Activated T-cell treated with anti-CD3 and anti-CD28 coated beads, Interleukin-2, amount 50 U/mL, for 72 hours (primary cell): ENCODE measurements around the gene CRACR2B. TPM values are rescaled to one million over a fixed set of nuclear protein-coding genes. Genes with fewer than 3 reads are reported as not detected.

Experiments
- ATAC-seq, 2 donors: fragments of 150-1000 bp; cut with Tn5 transposase; replicated peaks in 1 of 2; 2 replicates each; pipeline ENCODE4 v1.10.0; 2021; ENCODE audit warnings: moderate library complexity in 2 of 2, mild to moderate bottlenecking in 1 of 2
- DNase-seq, 2 donors: peaks; one replicate each; pipeline ENCODE4 v3.0.0; 2021 to 2022; ENCODE audit warnings: mixed read lengths in 1 of 2
- H3K27ac Mint-ChIP-seq: one replicate; pipeline ENCODE4 v1.8.0; 2022; ENCODE audit warnings: mild to moderate bottlenecking, moderate library complexity, mixed read lengths
- H3K27me3 Mint-ChIP-seq: one replicate; pipeline ENCODE4 v1.8.0; 2022; ENCODE audit warnings: low read depth, mixed read lengths
- H3K36me3 Mint-ChIP-seq, 2 donors: one replicate each; pipeline ENCODE4 v1.8.0; 2022; ENCODE audit warnings: mixed read lengths in 2 of 2, mild to moderate bottlenecking in 1 of 2; ENCODE audit not compliant: insufficient read depth in 2 of 2
- H3K4me1 Mint-ChIP-seq: one replicate; pipeline ENCODE4 v1.8.0; 2022; ENCODE audit warnings: low read depth, mixed read lengths
- H3K4me3 Mint-ChIP-seq, 2 donors: one replicate each; pipeline ENCODE4 v1.8.0; 2022; ENCODE audit warnings: mild to moderate bottlenecking in 2 of 2, mixed read lengths in 2 of 2, moderate library complexity in 2 of 2
- H3K9me3 Mint-ChIP-seq, 2 donors: one replicate each; pipeline ENCODE4 v1.8.0; 2022; ENCODE audit warnings: mixed read lengths in 2 of 2
- total RNA-seq, 2 donors: library from RNA; stranded (reverse); gene quantifications; one replicate each; pipeline ENCODE4 v1.2.3, GENCODE V29; 2022

CRACR2B gene
- total RNA-seq, 2 donors from 2014 or later: 5.5 to 13.3 TPM

DNA sequence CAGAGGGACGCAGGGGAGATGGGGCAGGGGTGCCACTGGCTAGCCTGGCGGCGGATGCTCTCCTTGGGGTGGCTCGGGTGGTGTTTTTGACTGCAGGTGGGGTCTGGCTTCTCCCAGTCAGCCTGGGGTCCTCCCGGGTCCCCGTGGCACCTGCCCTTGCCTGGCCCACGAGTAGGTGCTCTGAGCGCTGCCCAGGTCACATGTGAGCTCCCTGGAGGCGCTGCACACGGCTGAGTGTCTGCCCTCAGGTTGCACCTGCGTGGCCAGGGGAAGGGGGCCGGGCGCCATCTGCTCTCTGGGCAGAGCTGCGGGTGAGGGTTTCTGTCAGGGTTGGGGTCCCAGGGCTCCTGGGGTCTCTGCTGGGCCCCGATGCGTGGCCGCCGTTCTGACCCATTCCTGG is 20.2 kb downstream of the CRACR2B start:
- no peak overlapping the region for H3K27ac Mint-ChIP-seq
- H3K27me3 Mint-ChIP-seq: peaks cover 4% of the 10 kb centered on the region
- peaks cover 18% of the 10 kb centered on the region for H3K4me1 Mint-ChIP-seq
- H3K4me3 Mint-ChIP-seq: no peak overlapping the region
- ATAC-seq: no peak
- no peaks in the 10 kb centered on the region for H3K36me3 Mint-ChIP-seq
- H3K9me3 Mint-ChIP-seq: no peaks in the 10 kb centered on the region
- no peak for DNase-seq

DNA sequence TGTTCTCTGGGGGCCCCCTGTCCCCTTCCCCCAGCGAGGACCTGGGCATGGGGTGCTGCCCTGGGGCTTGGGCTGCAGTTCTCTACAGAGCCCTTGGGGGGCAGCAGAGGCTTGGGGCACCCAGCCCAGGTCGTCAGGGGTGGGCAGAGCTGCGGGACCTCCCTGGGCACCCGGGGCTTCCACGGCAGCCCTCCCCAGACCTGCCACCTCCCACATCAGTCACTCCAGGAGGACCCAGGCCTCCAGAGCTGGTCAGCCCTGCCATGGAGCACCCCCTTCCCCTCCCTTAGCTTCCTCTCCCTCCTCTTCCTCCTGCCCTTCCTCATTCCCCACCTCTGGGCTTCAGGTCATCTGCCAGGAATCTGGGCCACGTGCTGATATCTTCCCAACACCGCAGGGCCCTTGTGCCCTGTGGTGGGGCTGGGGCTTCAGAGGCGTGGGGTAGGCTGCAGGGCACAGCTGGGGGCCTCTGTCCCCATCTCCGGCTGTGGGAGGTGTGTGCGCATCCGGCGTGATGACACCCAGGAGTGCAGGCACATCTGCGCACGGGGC is 20.7 kb downstream of the CRACR2B start:
- H3K4me3 Mint-ChIP-seq: peak overlapping the region; percentile 55 to 82
- peaks cover 4% of the 10 kb centered on the region for H3K27me3 Mint-ChIP-seq
- peak; percentile 63 to 64 for ATAC-seq
- peak; percentile 79 to 81 for DNase-seq
- no peaks in the 10 kb centered on the region for H3K36me3 Mint-ChIP-seq
- H3K9me3 Mint-ChIP-seq: no peaks in the 10 kb centered on the region
- H3K4me1 Mint-ChIP-seq: peaks cover 16% of the 10 kb centered on the region
- no peak overlapping the region for H3K27ac Mint-ChIP-seq

DNA sequence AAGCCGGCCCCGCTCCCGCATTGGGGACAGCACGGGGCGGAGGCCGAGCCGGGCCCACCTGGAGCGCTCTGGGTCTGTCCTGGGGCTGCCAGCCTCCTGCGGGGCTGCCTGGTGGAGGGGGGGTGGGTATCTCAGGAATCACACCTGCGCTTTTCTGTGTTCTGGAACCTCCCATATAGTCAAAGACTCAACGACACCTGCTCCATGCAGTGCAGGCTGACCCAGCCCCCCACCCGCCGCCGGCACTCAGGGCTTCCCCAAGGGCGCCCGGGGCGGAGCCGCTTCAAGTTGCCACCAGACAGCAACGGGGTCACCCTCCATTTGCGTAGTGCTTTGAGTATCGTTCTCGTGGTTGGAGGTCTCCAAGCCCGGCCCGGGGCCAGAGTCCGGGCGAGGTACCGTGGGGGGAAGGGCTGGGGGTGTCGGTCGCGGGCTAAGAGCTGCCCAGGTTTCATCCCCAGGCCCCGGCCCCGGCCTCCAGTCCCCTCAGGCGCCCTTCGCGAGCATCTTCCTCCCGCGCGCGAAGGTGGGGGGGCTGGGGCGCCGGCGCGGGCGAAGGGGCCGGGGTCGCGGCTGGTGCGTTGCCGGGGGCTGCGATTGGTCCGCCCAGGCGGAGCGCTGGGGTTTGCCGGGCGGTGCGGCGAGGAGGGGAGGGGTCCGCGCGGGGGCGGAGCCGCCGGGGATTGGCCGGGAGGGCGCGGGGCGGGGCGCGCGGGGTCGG is 21.5 kb downstream of the CRACR2B start:
- Mint-ChIP-seq H3K27ac (no peak overlapping the region), H3K36me3 (no peaks in the 10 kb centered on the region), H3K9me3 (no peaks in the 10 kb centered on the region), H3K4me1 (peaks cover 10% of the 10 kb centered on the region), H3K27me3 (peaks cover 4% of the 10 kb centered on the region), H3K4me3 (peak overlapping the region; percentile 75 to 82)
- peak in 1 of 2 donors; percentile 72 for DNase-seq
- peak; percentile 49 to 62 for ATAC-seq

DNA sequence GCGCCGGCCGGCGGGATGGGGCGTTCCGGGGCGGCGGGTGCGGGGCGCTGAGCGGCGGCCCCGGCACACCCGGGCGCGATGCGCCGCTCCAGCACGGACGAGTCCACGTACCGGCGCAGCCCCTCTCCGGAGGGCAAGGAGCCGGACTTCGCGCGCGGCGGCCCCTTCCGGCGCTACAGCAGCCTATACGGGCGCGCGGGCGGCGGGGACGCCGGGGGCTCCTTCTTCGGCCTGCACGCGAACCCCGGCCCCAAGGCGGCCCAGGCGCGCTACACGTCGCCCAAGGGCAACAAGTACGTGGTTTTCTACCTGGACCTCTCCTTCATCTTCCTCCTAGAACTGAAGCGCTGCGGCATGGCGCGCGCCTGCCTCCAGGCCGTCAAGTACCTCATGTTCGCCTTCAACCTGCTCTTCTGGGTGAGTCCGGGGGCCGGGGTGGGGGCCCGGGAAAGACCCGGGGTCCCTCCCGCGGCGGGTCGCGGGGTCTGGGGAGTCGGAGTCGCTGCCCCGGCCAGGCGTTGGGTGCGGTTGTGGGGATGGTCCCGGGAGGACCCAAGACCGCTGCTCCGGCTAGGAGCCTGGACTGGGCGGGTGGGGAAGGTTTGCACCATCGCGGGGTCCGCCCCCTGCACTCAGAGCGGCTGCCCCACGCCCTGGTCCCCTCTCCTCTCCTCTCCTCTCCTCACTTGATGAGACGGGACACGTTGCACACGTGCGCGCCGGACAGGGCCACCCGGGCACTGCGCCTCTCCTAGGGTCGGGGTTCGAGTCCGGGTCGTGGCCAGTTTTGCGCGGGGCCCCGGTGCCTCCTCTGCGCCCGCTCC is 22.4 kb downstream of the CRACR2B start:
- ATAC-seq: peak; percentile 1 to 18
- Mint-ChIP-seq H3K36me3 (no peaks in the 10 kb centered on the region), H3K27ac (no peak overlapping the region), H3K4me1 (peaks cover 5% of the 10 kb centered on the region), H3K27me3 (peaks cover 4% of the 10 kb centered on the region), H3K9me3 (no peaks in the 10 kb centered on the region), H3K4me3 (peak overlapping the region; percentile 37 to 62)
- no peak for DNase-seq

DNA sequence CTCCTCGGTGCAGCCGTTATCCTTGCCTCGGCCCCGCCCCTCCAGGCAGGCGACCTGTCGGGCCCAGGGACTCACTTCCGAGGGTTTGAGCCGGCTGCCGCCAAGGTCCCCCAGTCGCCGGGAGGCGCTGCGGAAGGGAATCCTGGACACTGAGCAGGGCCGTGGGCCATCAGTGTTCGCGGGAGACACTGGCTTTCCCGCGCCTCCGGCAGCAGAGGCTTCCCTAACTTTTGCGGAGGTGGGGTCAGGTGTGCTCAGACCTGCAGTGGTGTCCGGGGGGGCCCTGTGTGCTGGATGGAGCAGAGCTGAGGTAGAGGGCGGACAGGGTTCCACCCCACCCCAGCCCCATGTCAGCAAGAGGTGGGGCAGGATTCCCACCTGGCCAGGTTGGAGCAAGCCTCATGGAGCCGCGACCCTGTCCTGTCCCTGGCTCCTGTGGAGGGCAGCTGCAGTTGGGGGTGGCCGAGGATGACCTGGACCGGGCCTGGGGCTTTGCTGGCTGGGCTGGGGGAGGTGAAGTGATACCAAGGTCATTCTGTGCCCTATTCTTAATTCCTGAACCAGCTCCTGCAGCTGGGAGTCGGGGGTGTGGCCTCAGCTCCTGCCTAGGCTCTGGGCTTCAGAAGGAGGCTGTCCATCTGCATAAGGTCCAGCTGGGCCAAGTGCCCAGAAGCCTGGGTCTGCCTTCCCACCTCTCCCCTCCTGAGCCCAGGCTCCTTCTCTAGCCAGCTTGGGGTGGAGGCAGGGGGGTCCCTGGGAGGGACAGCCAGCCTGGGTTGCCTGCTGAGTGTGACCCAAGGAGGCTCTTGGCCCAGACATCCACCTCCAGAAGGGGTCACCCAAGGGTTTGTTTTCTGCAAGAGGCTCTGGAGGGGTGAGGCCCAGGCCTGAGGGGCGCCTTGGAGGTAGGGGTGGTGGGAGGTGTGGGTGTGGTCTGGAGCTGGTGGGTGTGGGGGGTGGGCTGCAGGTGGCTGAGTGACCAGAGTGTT is 23.4 kb downstream of the CRACR2B start:
- Mint-ChIP-seq H3K27me3 (peaks cover 4% of the 10 kb centered on the region), H3K4me1 (peaks cover 5% of the 10 kb centered on the region), H3K27ac (no peak overlapping the region), H3K4me3 (peak overlapping the region in 1 of 2 donors; percentile 48), H3K9me3 (no peaks in the 10 kb centered on the region), H3K36me3 (no peaks in the 10 kb centered on the region)
- ATAC-seq (no peak), DNase-seq (no peak)

DNA sequence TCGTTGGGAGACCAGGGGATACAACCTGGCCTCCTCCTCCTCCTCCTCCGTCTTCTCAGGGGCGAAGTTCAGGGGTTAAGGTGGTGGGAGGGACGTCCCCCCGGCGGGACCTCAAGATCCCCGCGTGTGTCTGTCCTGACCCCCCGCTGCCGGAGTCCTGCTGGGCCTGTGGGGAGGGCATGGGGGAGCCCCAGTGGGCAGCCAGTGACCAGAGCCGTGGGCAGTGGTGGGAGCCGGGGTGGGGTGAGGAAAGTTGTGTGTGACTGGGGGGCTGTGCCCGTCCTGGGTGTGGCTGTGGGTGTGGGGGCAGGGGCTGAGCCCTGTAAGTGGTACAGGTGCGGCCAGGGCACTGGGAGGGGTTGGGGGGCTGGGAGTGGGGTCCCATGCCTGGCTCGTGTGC is 25.0 kb downstream of the CRACR2B start:
- H3K9me3 Mint-ChIP-seq: no peaks in the 10 kb centered on the region
- H3K27ac Mint-ChIP-seq: no peak overlapping the region
- H3K4me1 Mint-ChIP-seq: peaks cover 5% of the 10 kb centered on the region
- peaks cover 4% of the 10 kb centered on the region for H3K27me3 Mint-ChIP-seq
- no peak for DNase-seq
- H3K36me3 Mint-ChIP-seq: no peaks in the 10 kb centered on the region
- ATAC-seq: no peak
- no peak overlapping the region for H3K4me3 Mint-ChIP-seq

DNA sequence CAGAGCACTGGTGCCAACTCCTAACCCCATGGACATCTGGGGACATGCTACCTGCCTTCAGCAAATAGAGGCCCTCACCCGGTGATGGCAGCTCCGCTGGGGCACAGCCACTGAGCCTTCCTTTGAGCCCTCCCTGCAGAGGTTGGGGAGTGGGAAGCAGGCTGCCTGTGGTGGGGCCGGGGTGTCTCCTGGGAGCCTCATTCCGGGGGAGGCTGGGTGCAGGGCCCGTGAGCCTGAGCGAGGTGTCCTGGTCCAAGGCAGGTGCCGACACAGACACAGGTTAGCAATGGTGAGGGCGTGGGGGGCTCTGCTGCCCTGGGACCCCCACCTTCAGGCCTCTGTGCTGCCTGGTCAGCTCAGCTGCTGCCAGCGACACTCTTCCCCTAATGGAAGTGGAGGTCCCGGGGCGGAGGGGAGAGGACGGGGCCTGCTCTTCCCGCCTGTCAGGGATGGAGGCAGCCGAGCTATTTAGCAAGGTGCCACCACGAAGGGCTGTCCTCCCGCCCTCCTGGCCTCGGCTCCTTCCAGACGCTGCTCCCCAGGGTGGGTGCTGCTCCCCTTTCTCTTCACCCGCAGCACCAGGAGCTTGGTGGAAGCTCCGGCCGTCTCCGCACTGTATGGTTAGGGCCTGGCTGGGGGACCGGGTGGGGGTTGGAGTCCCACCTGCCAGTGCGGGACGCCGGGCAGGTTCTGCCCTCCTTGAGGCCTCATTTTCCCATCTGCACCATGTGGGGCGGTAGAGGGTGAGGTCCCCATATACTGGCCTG is 26.1 kb downstream of the CRACR2B start:
- H3K27ac Mint-ChIP-seq: no peak overlapping the region
- no peaks in the 10 kb centered on the region for H3K9me3 Mint-ChIP-seq
- no peak overlapping the region for H3K4me3 Mint-ChIP-seq
- peaks cover under 1% of the 10 kb centered on the region for H3K4me1 Mint-ChIP-seq
- peaks cover under 1% of the 10 kb centered on the region for H3K27me3 Mint-ChIP-seq
- no peak for ATAC-seq
- no peaks in the 10 kb centered on the region for H3K36me3 Mint-ChIP-seq
- no peak for DNase-seq

DNA sequence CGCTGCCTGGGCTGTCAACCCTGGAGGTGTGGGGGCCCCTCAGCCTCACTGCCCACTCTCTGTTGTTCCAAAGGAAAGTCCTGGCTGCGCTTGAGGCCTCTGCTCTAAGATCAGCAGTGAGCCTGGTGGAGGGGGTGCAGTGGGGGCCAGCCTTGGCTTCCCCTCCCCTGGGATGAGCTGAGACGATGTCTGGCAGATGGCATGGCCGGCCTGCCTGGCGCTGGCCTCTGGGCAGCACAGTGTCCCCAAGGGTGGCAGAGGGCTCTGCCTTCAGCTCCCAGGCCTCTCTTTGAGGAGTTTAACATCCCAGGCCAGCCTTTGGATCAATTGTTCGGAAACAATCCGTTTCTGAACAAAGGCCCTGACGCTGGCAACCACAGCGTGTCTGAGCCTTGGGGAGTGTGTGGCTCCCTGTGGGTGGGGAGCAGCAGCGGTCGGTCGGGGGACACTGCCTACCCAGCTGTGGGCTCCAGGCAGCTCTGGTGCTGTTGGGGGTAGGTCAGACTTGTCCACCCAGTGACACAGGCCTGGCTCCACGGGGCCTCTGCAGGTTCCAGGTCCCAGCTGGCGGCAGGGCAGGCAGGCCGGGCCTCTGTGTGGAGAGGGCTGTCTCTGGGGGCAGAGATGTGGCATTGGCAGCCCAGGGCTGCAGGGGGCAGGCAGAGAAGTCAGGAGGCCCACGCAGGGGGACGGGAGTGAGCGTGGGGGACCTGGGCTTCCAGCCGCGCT is 27.0 kb downstream of the CRACR2B start:
- no peaks in the 10 kb centered on the region for H3K4me1 Mint-ChIP-seq
- no peak for DNase-seq
- no peaks in the 10 kb centered on the region for H3K9me3 Mint-ChIP-seq
- H3K4me3 Mint-ChIP-seq: no peak overlapping the region
- no peak for ATAC-seq
- no peak overlapping the region for H3K27ac Mint-ChIP-seq
- H3K27me3 Mint-ChIP-seq: no peaks in the 10 kb centered on the region
- no peaks in the 10 kb centered on the region for H3K36me3 Mint-ChIP-seq

DNA sequence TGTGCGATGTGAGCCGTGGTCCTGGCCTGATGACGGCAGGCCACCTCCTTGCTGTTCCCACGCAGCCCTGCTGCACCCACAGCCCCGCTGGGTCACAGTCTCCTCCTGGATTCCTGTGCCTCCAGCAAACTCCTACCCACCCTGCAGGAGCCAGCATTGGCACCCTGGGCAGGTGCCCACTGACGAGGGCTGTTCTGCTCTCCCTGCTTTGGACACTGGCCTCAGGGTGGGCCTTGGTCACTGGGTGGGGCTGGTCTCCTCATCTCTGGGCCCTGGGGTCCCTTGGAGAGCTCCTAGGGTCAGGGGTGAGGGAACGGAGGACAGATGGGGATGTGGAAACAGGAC is 27.6 kb downstream of the CRACR2B start:
- H3K36me3 Mint-ChIP-seq: no peaks in the 10 kb centered on the region
- no peak overlapping the region for H3K4me3 Mint-ChIP-seq
- DNase-seq (no peak), ATAC-seq (no peak)
- no peaks in the 10 kb centered on the region for H3K9me3 Mint-ChIP-seq
- H3K4me1 Mint-ChIP-seq: no peaks in the 10 kb centered on the region
- no peak overlapping the region for H3K27ac Mint-ChIP-seq
- H3K27me3 Mint-ChIP-seq: no peaks in the 10 kb centered on the region

DNA sequence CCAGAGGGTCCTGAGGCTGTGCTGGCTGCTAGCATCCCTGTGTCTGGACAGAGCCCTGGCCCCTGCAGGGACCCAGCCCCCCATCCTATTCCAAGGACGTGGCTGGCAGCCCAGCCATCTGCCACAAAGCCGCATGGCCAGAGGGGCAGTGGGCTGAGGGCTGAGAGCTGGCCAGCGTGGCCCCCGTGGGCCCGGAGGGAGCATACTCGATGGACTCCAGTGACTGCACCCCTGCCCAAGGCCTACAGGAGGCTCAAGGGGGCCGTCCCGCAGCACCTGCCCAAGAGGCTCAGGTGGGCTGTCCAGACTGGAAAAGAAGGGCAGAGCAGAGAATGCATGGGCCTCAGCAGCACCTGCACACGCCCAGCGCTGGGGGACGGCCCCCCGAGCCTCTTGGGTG is 28.1 kb downstream of the CRACR2B start:
- Mint-ChIP-seq H3K27ac (no peak overlapping the region), H3K27me3 (no peaks in the 10 kb centered on the region), H3K36me3 (no peaks in the 10 kb centered on the region), H3K4me1 (no peaks in the 10 kb centered on the region), H3K9me3 (no peaks in the 10 kb centered on the region), H3K4me3 (no peak overlapping the region)
- ATAC-seq (no peak), DNase-seq (no peak)

DNA sequence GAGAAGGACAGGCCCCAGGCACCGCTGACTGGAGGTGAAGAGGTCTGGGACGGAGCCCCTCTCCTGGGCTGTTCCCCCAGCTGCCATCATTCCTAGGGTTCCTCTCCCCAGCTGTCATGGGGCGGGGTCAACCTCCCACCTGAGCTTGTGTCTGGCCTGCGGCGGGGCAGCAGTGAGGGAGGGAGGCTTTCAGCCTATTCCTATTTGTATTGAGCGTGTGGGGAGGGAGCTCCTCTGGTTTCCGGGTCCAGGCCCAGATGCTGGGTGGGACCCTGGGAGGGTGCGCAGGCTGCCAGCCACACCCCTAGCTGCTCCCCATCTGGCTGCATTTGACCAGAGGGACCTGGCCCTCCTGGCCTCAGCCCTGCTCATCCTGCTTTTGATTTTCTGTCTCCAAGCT is 28.7 kb downstream of the CRACR2B start:
- DNase-seq: no peak
- no peaks in the 10 kb centered on the region for H3K27me3 Mint-ChIP-seq
- no peak overlapping the region for H3K27ac Mint-ChIP-seq
- H3K36me3 Mint-ChIP-seq: no peaks in the 10 kb centered on the region
- no peak for ATAC-seq
- no peaks in the 10 kb centered on the region for H3K4me1 Mint-ChIP-seq
- no peaks in the 10 kb centered on the region for H3K9me3 Mint-ChIP-seq
- no peak overlapping the region for H3K4me3 Mint-ChIP-seq
